HCT116 (cell line): ENCODE results near the gene DCTN4. TPM values are rescaled to one million over a fixed set of nuclear protein-coding genes. Genes with fewer than 3 reads are reported as not detected.

Experiments used
- ATAC-seq: fragments of 200-7000 bp; cut with Tn5 transposase; 2 replicates; pipeline ENCODE4 v1.9.1; 2020; ENCODE audit warnings: mild to moderate bottlenecking, moderate library complexity
- BruUV-seq: library from RNA; stranded (reverse); fragments of 400-500 nt; replicated peaks from 2 replicates; lab custom pipeline; 2021; lab: Mats Ljungman, UMichigan
- CTCF ChIA-PET: fragments of 300-600 bp; sonication (Branson Sonifier 250); formaldehyde crosslinking; loops from one replicate; lab custom pipeline; 2021; ENCODE audit warnings: antibody characterized with exemption; lab: Charles Lee
- POLR2A ChIA-PET: fragments of 300-600, 350-600 bp; sonication (Branson Sonifier 250); formaldehyde crosslinking; loops from one replicate; lab custom pipeline; 2021; ENCODE audit warnings: antibody characterized with exemption; lab: Charles Lee
- RAD21 ChIA-PET, 2 experiments: fragments of 300-600 bp; sonication (Branson Sonifier 250); formaldehyde crosslinking; loops; one replicate each; lab custom pipeline; 2023; ENCODE audit warnings: low total read pairs in 2 of 2; ENCODE audit not compliant: uncharacterized antibody in 2 of 2, unreplicated experiment in 2 of 2, low non-redundant PET in 1 of 2; lab: Charles Lee
- DNase-seq: peaks from one replicate; pipeline ENCODE4 v3.0.0-alpha.2; 2010; ENCODE audit warnings: low read depth, low spot score
- H2AFZ ChIP-seq: fragments of 200-600 bp; shearing (Covaris generic), sonication (generic); 2 replicates; pipeline ENCODE4 v1.6.1; 2017; ENCODE audit warnings: low read depth, mixed run types, mixed read lengths, antibody characterized with exemption, low read length; ENCODE audit not compliant: poor library complexity, severe bottlenecking
- H3K27ac ChIP-seq: 2 replicates; pipeline ENCODE4 v1.5.1; 2012; ENCODE audit warnings: low read depth, low read length
- H3K27me3 ChIP-seq: fragments of 200-600 bp; sonication (generic); 2 replicates; pipeline ENCODE4 v1.6.1; 2016; ENCODE audit warnings: mixed run types, low read length, mixed read lengths; ENCODE audit not compliant: insufficient read depth
- H3K36me3 ChIP-seq, 2 experiments: fragments of 200-500 bp in 1 of 2; fragments of 200-600 bp in 1 of 2; sonication (Bioruptor generic) in 1 of 2; sonication (generic) in 1 of 2; 2 replicates each; pipeline versions ENCODE4 v1.5.1 to v1.6.1; 2014 to 2016; ENCODE audit warnings: low read length in 2 of 2, inconsistent platforms in 1 of 2, mixed read lengths in 1 of 2, mixed run types in 1 of 2; ENCODE audit not compliant: insufficient read depth in 2 of 2, control insufficient read depth in 1 of 2
- H3K4me1 ChIP-seq, 2 experiments: fragments of 200-600 bp in 1 of 2; sonication (generic) in 1 of 2; 2 replicates each; pipeline versions ENCODE4 v1.5.1 to v1.6.1; 2012 to 2017; ENCODE audit warnings: low read length in 2 of 2, inconsistent platforms in 1 of 2, mild to moderate bottlenecking in 1 of 2, mixed read lengths in 1 of 2, mixed run types in 1 of 2, moderate library complexity in 1 of 2; ENCODE audit not compliant: insufficient read depth in 2 of 2, control insufficient read depth in 1 of 2
- H3K4me2 ChIP-seq: fragments of 200-600 bp; sonication (generic); 2 replicates; pipeline ENCODE4 v1.6.1; 2017; ENCODE audit warnings: mixed run types, low read length, mixed read lengths
- H3K4me3 ChIP-seq, 2 experiments: fragments of 200-600 bp in 1 of 2; sonication (generic) in 1 of 2; replicated peaks in 1 of 2; 2 replicates each; pipeline ENCODE4 v1.5.1; 2011 to 2016; ENCODE audit warnings: low read length in 2 of 2, control low read depth in 1 of 2, low read depth in 1 of 2, mild to moderate bottlenecking in 1 of 2, mixed read lengths in 1 of 2, mixed run types in 1 of 2
- H3K79me2 ChIP-seq: fragments of 200-600 bp; sonication (generic); 2 replicates; pipeline ENCODE4 v1.6.1; 2017; ENCODE audit warnings: mild to moderate bottlenecking, mixed run types, low read length, moderate library complexity, mixed read lengths; ENCODE audit not compliant: insufficient read depth
- H3K9ac ChIP-seq: fragments of 200-600 bp; sonication (generic); 2 replicates; pipeline ENCODE4 v1.6.1; 2016; ENCODE audit warnings: low read length, mixed read lengths
- H3K9me2 ChIP-seq: fragments of 200-600 bp; sonication (generic), shearing (Covaris generic); 2 replicates; pipeline ENCODE4 v1.6.1; 2017; ENCODE audit warnings: mixed run types, mild to moderate bottlenecking, moderate library complexity; ENCODE audit not compliant: insufficient read depth
- H3K9me3 ChIP-seq, 2 experiments: fragments of 200-500 bp in 1 of 2; fragments of 200-600 bp in 1 of 2; sonication (Bioruptor generic) in 1 of 2; sonication (generic) in 1 of 2; 2 replicates each; pipeline ENCODE4 v1.6.1; 2014 to 2017; ENCODE audit warnings: low read length in 2 of 2, mixed read lengths in 2 of 2, inconsistent platforms in 1 of 2, low read depth in 1 of 2, mild to moderate bottlenecking in 1 of 2, mixed run types in 1 of 2, moderate library complexity in 1 of 2; ENCODE audit not compliant: control insufficient read depth in 1 of 2, insufficient read depth in 1 of 2
- H4K20me1 ChIP-seq: fragments of 200-600 bp; sonication (generic), shearing (Covaris generic); 2 replicates; pipeline ENCODE4 v1.6.1; 2017; ENCODE audit warnings: mixed run types, mild to moderate bottlenecking, moderate library complexity; ENCODE audit not compliant: insufficient read depth
- ATF3 ChIP-seq: IDR thresholded peaks from 2 replicates; pipeline ENCODE4 v1.6.1; 2012
- CEBPB ChIP-seq: IDR thresholded peaks from 2 replicates; pipeline ENCODE4 v1.6.1; 2012; ENCODE audit warnings: low read depth
- EGR1 ChIP-seq: IDR thresholded peaks from 2 replicates; pipeline ENCODE4 v1.6.1; 2012; ENCODE audit warnings: low read depth
- ELF1 ChIP-seq: IDR thresholded peaks from 2 replicates; pipeline ENCODE4 v1.6.1; 2012; ENCODE audit warnings: low read depth, borderline replicate concordance
- JUND ChIP-seq: IDR thresholded peaks from 2 replicates; pipeline ENCODE4 v1.6.1; 2012
- POLR2AphosphoS5 ChIP-seq: IDR thresholded peaks from 2 replicates; pipeline ENCODE4 v1.6.1; 2011; ENCODE audit warnings: mild to moderate bottlenecking, low read depth, low read length, moderate library complexity
- RAD21 ChIP-seq: IDR thresholded peaks from 2 replicates; pipeline ENCODE4 v1.6.1; 2012; ENCODE audit warnings: low read depth, mild to moderate bottlenecking
- REST ChIP-seq: IDR thresholded peaks from 2 replicates; pipeline ENCODE4 v1.6.1; 2012; ENCODE audit warnings: low read depth
- SRF ChIP-seq: IDR thresholded peaks from 2 replicates; pipeline ENCODE4 v1.6.1; 2012; ENCODE audit warnings: low read depth
- TCF7L2 ChIP-seq: IDR thresholded peaks from 2 replicates; pipeline ENCODE4 v1.7.0; 2011; ENCODE audit warnings: borderline replicate concordance, inconsistent platforms; ENCODE audit not compliant: insufficient read depth, insufficient read length; ENCODE audit errors: extremely low read depth
- ZFX ChIP-seq: fragments of 450-650 bp; IDR thresholded peaks from 2 replicates; pipeline ENCODE4 v1.6.1; 2017
- intact Hi-C: fragments of 100-400 bp; cut with micrococcal nuclease; formaldehyde crosslinking; loops from 2 replicates; pipeline ENCODE4 v1.10.0; 2022
- total RNA-seq: library from RNA; stranded (reverse); gene quantifications from one replicate; pipeline ENCODE4 v1.2.1, GENCODE V29; 2021; ENCODE audit not compliant: unreplicated experiment

Gene DCTN4
- total RNA-seq, 1 experiment from 2014 or later = 78.8 TPM

GRCh38 chr5:150660108-150660831 lies 98.5 kb downstream of the DCTN4 start:
- TF ChIP-seq ELF1 (no peak), ZFX (no peak), CEBPB (no peak), SRF (no peak), EGR1 (no peak), POLR2AphosphoS5 (no peak), JUND (no peak), REST (no peak), RAD21 (no peak), ATF3 (no peak), TCF7L2 (no peak)
- Histone ChIP-seq H3K27ac (no peak overlapping the region), H3K36me3 (no peaks in the 10 kb centered on the region), H3K9me2 (no peaks in the 10 kb centered on the region), H3K4me2 (no peak overlapping the region), H3K9ac (no peak overlapping the region), H3K4me3 (no peak overlapping the region), H2AFZ (no peak overlapping the region), H3K4me1 (peaks cover 4 to 15% of the 10 kb centered on the region in 2 experiments; a peak in 3 of 4 replicates), H4K20me1 (no peaks in the 10 kb centered on the region), H3K27me3 (no peaks in the 10 kb centered on the region; the same call in 1 of the 2 replicates), H3K79me2 (no peaks in the 10 kb centered on the region), H3K9me3 (no peaks in the 10 kb centered on the region)
- no peak for ATAC-seq
- ChIA-PET CTCF (no interaction called here), RAD21 (no interaction called here), POLR2A (no interaction called here)
- no TSS peak for BruUV-seq
- intact Hi-C loops = no loop called here
- no peak for DNase-seq
